Spleen (tissue), 7 donors: ENCODE measurements around the gene ALMS1.

ENCODE experiments used
- CTCF ChIP-seq, 11 experiments: fragments of 200-600 bp in 7 of 11; fragments of 450-650 bp in 4 of 11; sonication (generic) in 4 of 11; IDR thresholded peaks in 8 of 11; conservative IDR thresholded peaks in 3 of 11; 1 replicate in 7 of 11; 2 replicates in 4 of 11; pipeline versions ENCODE4 v1.4.0 to v1.8.0; 2016 to 2021; ENCODE audit warnings: antibody characterized with exemption in 11 of 11, inconsistent platforms in 4 of 11, mild to moderate bottlenecking in 1 of 11
- POLR2A ChIP-seq, 3 donors: fragments of 450-650 bp; IDR thresholded peaks; one replicate each; pipeline ENCODE4 v1.5.1; 2017; ENCODE audit warnings: antibody characterized with exemption in 3 of 3, mild to moderate bottlenecking in 1 of 3
- POLR2AphosphoS5 ChIP-seq, 3 donors: sonication (generic); formaldehyde crosslinking; IDR thresholded peaks; one replicate each; pipeline ENCODE4 v1.5.1; 2017; ENCODE audit warnings: antibody characterized with exemption in 3 of 3
- donor health status: DM: no; HTN: no; CAD: no; lungs with moderate emphysema.
- donor health status: DM: no; HTN: no; CAD: no.
- donor health status: DM: no; HTN: no; CAD: no.

GRCh38 chr2:73423913-73424312 lies 38.3 kb downstream of the ALMS1 start:
- TF ChIP-seq POLR2A (IDR thresholded peaks at IDR 0.05) (no peak), POLR2AphosphoS5 (IDR thresholded peaks at IDR 0.05) (no peak), CTCF (IDR thresholded peaks at IDR 0.05 in 8 of 11, conservative IDR thresholded peaks at IDR 0.05 in 3 of 11) (no peak)
